ENCODE data around the gene TRIAP1.

The TRIAP1 gene

DNA sequence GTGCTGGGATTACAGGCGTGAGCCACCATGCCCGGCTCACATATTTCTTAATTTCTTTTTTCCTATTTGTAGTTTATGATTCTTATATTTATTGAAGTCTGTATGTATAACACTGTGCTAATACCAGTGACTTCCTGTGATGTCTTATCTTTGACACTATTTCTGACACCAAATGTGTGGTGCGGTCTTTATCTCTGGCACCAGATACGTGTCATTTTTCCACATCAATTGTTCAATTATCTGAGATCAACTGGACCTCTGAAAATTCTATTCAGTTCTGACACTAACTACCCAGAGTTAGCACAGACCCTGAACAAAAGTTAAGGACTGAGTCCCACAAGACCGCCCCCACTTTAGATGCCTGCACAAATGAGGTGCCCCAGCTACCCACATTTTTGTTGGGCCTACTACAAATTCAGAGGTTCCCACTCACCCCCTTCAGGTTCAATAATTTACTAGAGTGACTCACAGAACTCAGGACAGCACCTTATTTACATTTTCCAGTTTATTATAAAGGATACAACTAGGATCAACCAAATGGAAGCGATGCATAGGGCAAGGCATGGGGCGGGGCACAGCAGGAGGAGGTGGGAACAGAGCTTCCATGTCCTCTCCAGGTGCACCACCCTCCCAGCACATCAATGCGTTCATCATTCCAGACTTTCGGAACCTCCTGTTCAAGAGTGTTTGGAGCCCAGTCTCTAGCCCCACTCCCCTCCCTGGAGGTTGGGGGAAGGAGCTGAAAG is 35.0 kb upstream of the TRIAP1 start:
- no peaks in the 10 kb centered on the region for H3K9me3 ChIP-seq (ENCODE audit: control insufficient read depth, insufficient read depth, low read length)
- H3K27me3 ChIP-seq (ENCODE audit: control insufficient read depth, insufficient read depth, low read length), result no peaks in the 10 kb centered on the region
- H3K27ac ChIP-seq (ENCODE audit: low read depth, low read length), result no peak overlapping the region
- H3K36me3 ChIP-seq (ENCODE audit: control insufficient read depth, insufficient read depth, low read length), result no peaks in the 10 kb centered on the region
- H3K4me1 ChIP-seq (ENCODE audit: control insufficient read depth, insufficient read depth, low read length), result no peaks in the 10 kb centered on the region
- H3K9ac ChIP-seq (ENCODE audit: low read depth, low read length), result no peak overlapping the region
- H3K4me3 ChIP-seq (ENCODE audit: low read depth, low read length), result no peak overlapping the region

DNA sequence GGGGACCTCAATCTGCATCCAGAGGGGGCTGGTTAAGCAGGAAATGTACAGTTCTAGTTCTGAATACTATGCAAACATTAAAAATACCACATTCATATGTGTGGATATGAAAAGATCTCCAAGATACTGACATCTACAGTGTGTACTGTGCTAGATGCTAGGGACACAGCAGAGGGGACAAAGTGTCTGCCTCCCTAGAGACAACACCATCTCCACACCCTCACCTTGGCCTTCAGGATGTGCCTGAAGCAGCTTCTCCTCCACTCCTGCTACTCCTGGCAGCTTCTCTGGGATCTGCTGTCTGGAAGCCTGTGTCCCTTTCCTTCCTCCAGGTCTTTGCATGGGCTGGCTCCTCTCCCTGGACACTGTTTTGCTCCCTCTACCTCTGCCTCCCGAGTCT is 34.0 kb upstream of the TRIAP1 start:
- Histone ChIP-seq H3K27ac (ENCODE audit: low read depth, low read length) (no peak overlapping the region), H3K9me3 (ENCODE audit: control insufficient read depth, insufficient read depth, low read length) (no peaks in the 10 kb centered on the region), H3K4me1 (ENCODE audit: control insufficient read depth, insufficient read depth, low read length) (no peaks in the 10 kb centered on the region), H3K9ac (ENCODE audit: low read depth, low read length) (no peak overlapping the region), H3K4me3 (ENCODE audit: low read depth, low read length) (no peak overlapping the region), H3K36me3 (ENCODE audit: control insufficient read depth, insufficient read depth, low read length) (no peaks in the 10 kb centered on the region), H3K27me3 (ENCODE audit: control insufficient read depth, insufficient read depth, low read length) (no peaks in the 10 kb centered on the region)

DNA sequence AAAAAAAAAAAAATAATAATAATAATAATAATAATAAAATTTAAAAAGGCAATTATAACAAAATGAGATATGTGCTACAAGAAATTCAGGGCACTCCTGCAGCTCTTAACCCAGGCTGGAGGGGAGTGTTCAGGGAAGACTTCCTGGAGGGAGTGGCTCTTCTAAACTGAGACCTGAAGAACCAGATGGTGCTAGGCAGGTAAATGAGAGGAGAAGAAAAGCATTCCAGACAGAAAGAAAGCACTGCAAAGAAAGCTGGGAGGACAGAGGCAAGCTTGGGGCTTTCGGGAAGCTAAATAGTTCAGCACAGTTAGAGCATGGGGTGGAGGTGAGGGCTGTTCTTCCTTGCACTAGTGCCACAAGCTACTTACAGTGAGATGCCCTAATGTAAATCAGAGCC is 33.3 kb upstream of the TRIAP1 start:
- no peaks in the 10 kb centered on the region for H3K4me1 ChIP-seq (ENCODE audit: control insufficient read depth, insufficient read depth, low read length)
- H3K4me3 ChIP-seq (ENCODE audit: low read depth, low read length), result no peak overlapping the region
- no peaks in the 10 kb centered on the region for H3K36me3 ChIP-seq (ENCODE audit: control insufficient read depth, insufficient read depth, low read length)
- H3K27me3 ChIP-seq (ENCODE audit: control insufficient read depth, insufficient read depth, low read length), result no peaks in the 10 kb centered on the region
- H3K9me3 ChIP-seq (ENCODE audit: control insufficient read depth, insufficient read depth, low read length), result no peaks in the 10 kb centered on the region
- no peak overlapping the region for H3K9ac ChIP-seq (ENCODE audit: low read depth, low read length)
- peak overlapping the region; percentile 12 for H3K27ac ChIP-seq (ENCODE audit: low read depth, low read length)

DNA sequence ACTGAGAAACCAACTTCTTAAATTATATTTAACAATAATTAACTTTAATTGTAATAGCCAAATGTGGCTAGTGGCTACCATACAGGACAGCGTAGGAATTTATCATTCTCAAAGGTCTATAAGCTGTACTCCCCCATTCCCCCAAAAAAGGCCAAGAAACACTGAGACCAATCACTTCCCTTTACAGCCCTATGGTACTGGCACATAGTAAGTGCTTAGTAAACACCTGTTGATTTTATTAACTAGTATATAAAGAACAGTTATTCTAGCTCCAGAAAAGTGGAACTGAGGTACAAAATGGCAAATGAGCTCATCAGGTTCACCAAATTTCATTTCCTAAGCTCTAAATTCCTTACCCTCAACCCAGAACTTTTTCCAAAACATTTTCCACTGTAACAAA is 29.5 kb upstream of the TRIAP1 start:
- H3K4me3 ChIP-seq (ENCODE audit: low read depth, low read length), result no peak overlapping the region
- H3K36me3 ChIP-seq (ENCODE audit: control insufficient read depth, insufficient read depth, low read length), result no peaks in the 10 kb centered on the region
- H3K27ac ChIP-seq (ENCODE audit: low read depth, low read length), result no peak overlapping the region
- H3K27me3 ChIP-seq (ENCODE audit: control insufficient read depth, insufficient read depth, low read length), result no peaks in the 10 kb centered on the region
- no peaks in the 10 kb centered on the region for H3K9me3 ChIP-seq (ENCODE audit: control insufficient read depth, insufficient read depth, low read length)
- no peaks in the 10 kb centered on the region for H3K4me1 ChIP-seq (ENCODE audit: control insufficient read depth, insufficient read depth, low read length)
- H3K9ac ChIP-seq (ENCODE audit: low read depth, low read length), result no peak overlapping the region

DNA sequence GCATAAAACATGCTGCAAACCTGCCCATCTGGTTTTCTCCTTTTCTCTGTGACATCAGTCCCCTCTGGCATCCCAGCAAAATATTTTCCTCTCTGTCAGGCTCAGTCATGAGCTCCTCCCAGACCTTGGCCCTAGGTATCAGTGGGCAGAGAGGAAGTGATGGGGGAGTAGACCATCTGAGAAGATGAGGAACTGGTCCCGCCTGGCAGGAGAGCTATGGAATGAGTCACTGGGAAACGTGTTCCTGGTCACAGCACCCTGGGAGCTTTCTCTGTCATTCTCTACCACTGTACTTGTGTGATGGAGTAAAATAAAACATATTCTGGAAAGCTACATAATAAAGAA is 28.4 kb upstream of the TRIAP1 start:
- H3K9me3 ChIP-seq (ENCODE audit: control insufficient read depth, insufficient read depth, low read length), result no peaks in the 10 kb centered on the region
- no peaks in the 10 kb centered on the region for H3K27me3 ChIP-seq (ENCODE audit: control insufficient read depth, insufficient read depth, low read length)
- H3K27ac ChIP-seq (ENCODE audit: low read depth, low read length), result no peak overlapping the region
- no peaks in the 10 kb centered on the region for H3K36me3 ChIP-seq (ENCODE audit: control insufficient read depth, insufficient read depth, low read length)
- H3K4me1 ChIP-seq (ENCODE audit: control insufficient read depth, insufficient read depth, low read length), result 0 out of 2 replicates have a peak, but pooled peaks cover 4% of the 10 kb centered on the region
- no peak overlapping the region for H3K4me3 ChIP-seq (ENCODE audit: low read depth, low read length)
- H3K9ac ChIP-seq (ENCODE audit: low read depth, low read length), result no peak overlapping the region

DNA sequence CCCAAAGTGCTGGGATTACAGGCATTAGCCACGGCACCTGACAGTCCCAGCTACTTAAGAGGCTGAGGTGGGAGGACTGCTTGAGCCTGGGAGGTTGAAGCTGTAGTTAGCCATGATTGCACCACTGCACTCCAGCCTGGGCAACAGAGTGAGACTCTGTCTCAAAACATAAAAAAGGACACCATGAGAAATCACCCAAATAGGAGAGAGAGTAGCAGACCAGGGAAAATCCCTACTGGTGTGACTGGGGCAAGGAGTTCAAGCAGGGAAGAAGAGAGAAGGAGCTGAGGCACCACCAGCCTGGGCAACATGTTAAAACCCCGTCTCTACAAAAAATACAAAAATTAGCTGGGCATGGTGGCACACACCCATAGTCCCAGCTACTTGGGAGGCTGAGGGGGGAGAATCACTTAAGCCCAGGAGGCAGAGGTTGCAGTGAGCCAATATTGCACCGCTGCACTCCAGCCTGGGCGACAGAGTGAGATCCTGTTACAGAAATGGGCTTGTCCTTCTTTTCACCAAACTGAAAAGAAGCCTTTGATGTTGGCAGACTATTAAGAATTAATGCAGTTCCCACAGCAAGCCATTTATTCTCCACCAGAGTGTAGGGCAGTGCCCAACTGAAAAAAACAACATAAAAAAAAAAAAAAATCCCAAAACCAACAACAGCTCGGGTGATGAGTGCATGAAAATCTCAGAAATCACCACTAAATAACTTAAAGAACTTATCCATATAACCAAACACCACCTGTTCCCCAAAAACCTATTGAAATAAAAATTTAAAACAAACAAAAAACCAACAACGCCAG is 27.8 kb upstream of the TRIAP1 start:
- Histone ChIP-seq H3K9ac (ENCODE audit: low read depth, low read length) (no peak overlapping the region), H3K4me1 (ENCODE audit: control insufficient read depth, insufficient read depth, low read length) (0 out of 2 replicates have a peak, but pooled peaks cover 4% of the 10 kb centered on the region), H3K27me3 (ENCODE audit: control insufficient read depth, insufficient read depth, low read length) (no peaks in the 10 kb centered on the region), H3K9me3 (ENCODE audit: control insufficient read depth, insufficient read depth, low read length) (no peaks in the 10 kb centered on the region), H3K27ac (ENCODE audit: low read depth, low read length) (no peak overlapping the region), H3K36me3 (ENCODE audit: control insufficient read depth, insufficient read depth, low read length) (no peaks in the 10 kb centered on the region), H3K4me3 (ENCODE audit: low read depth, low read length) (no peak overlapping the region)

DNA sequence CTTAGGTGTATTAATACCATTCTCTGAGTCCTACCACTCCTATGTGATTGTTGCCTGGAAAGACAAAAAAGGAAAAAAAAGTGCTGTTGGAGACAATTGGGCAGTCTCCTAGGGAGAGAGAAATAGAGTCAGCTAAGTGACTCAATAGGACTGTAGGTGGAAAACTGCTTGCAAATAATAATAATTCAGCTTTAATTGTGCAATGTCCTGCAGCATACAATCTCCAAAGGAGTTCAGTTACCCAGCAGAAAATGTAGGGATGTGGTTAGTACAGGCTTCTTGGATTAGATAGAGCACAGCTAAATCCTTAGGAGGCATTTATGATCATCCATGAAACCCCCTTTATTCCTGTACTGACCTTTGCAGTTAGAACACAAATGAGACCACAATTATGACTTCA is 26.3 kb upstream of the TRIAP1 start:
- H3K27ac ChIP-seq (ENCODE audit: low read depth, low read length), result no peak overlapping the region
- H3K27me3 ChIP-seq (ENCODE audit: control insufficient read depth, insufficient read depth, low read length), result no peaks in the 10 kb centered on the region
- 0 out of 2 replicates have a peak, but pooled peaks cover 4% of the 10 kb centered on the region for H3K4me1 ChIP-seq (ENCODE audit: control insufficient read depth, insufficient read depth, low read length)
- H3K4me3 ChIP-seq (ENCODE audit: low read depth, low read length), result no peak overlapping the region
- no peaks in the 10 kb centered on the region for H3K9me3 ChIP-seq (ENCODE audit: control insufficient read depth, insufficient read depth, low read length)
- no peak overlapping the region for H3K9ac ChIP-seq (ENCODE audit: low read depth, low read length)
- H3K36me3 ChIP-seq (ENCODE audit: control insufficient read depth, insufficient read depth, low read length), result peaks cover 2% of the 10 kb centered on the region; the same call in 1 of the 2 replicates

DNA sequence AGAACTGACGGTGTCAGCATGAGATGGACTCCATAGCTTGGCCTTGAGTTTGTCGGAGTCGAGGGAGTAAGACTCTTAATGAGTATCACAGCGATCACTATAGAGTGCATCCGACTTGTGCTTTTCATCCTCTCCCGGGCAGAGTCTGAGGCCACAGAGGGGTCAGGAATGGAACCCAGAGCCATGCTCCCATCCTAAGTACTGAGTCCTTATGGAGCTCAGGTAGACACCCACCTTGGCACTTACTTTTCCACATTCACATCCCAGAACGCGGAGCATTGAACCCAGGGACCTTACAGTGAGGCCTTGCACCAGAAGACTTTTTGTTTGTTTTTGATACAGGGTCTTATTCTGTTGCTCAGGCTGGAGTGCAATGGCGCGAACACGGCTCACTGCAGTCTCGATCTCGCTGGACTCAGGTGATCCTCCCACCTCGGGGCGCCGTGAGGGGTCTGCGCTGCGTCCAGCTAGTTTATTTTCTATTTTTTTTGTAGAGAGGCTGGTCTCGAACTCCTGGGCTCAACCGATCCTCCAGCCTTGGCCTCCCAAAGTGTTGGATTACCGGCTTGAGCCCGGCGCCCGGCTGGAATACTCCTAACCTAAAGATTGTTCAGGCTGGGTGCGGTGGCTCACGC is 24.1 kb upstream of the TRIAP1 start:
- Histone ChIP-seq H3K27me3 (ENCODE audit: control insufficient read depth, insufficient read depth, low read length) (no peaks in the 10 kb centered on the region), H3K27ac (ENCODE audit: low read depth, low read length) (peak overlapping the region; percentile 96), H3K4me3 (ENCODE audit: low read depth, low read length) (peak overlapping the region; percentile 72), H3K36me3 (ENCODE audit: control insufficient read depth, insufficient read depth, low read length) (peaks cover 21% of the 10 kb centered on the region), H3K4me1 (ENCODE audit: control insufficient read depth, insufficient read depth, low read length) (peaks cover 7% of the 10 kb centered on the region; the same call in 1 of the 2 replicates), H3K9me3 (ENCODE audit: control insufficient read depth, insufficient read depth, low read length) (no peaks in the 10 kb centered on the region), H3K9ac (ENCODE audit: low read depth, low read length) (peak overlapping the region; percentile 16; the same call in 1 of the 2 replicates)

DNA sequence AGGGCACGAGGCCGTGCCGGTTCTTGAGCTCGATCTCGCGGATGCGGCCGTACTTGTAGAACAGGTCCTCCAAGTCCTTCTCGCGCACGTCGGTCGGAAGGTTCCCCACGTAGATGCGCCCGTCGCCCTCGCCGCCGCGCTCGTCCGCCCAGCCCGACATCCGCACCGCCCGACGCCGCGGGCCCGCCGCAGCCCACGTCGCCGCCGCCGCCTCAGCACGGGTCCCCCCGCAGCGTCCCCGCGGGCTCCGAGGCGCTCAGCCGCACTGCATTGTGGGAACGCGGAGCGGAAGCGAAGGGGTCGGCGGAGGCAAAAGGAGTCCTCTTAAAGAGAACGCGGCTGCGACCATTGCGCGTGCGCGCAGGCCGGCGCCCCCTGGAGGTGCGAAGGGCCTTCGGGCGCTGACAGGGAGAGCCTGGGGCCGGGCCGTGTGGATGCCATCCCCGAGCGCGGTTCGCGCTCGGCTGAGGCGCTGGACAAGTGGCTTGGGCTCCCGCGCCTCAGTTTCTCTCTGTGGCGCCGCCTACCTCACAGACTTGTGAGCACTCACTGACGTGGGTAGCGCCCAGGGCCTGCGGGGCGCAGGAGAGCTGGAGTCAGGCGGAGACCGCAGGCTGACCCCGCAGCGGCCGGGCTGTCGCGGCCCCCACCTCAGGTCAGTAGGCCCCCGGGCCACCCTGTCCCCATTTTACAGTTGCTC is 23.4 kb upstream of the TRIAP1 start, which contains the start of gene SRSF9:
SRSF9 (minus strand) TSS at position 299 of the 700 bp plus-strand sequence; CDS start at position 160, 139 bp downstream.
- Histone ChIP-seq H3K27ac (ENCODE audit: low read depth, low read length) (peak within 1 kb of the TSS; percentile 96), H3K9me3 (ENCODE audit: control insufficient read depth, insufficient read depth, low read length) (no peaks in the 10 kb centered on the region), H3K4me1 (ENCODE audit: control insufficient read depth, insufficient read depth, low read length) (peaks cover 7% of the 10 kb centered on the region; the same call in 1 of the 2 replicates), H3K36me3 (ENCODE audit: control insufficient read depth, insufficient read depth, low read length) (peaks cover 28% of the 10 kb centered on the region), H3K9ac (ENCODE audit: low read depth, low read length) (peak within 1 kb of the TSS; percentile 91), H3K4me3 (ENCODE audit: low read depth, low read length) (peak within 1 kb of the TSS; percentile 72), H3K27me3 (ENCODE audit: control insufficient read depth, insufficient read depth, low read length) (no peaks in the 10 kb centered on the region)

DNA sequence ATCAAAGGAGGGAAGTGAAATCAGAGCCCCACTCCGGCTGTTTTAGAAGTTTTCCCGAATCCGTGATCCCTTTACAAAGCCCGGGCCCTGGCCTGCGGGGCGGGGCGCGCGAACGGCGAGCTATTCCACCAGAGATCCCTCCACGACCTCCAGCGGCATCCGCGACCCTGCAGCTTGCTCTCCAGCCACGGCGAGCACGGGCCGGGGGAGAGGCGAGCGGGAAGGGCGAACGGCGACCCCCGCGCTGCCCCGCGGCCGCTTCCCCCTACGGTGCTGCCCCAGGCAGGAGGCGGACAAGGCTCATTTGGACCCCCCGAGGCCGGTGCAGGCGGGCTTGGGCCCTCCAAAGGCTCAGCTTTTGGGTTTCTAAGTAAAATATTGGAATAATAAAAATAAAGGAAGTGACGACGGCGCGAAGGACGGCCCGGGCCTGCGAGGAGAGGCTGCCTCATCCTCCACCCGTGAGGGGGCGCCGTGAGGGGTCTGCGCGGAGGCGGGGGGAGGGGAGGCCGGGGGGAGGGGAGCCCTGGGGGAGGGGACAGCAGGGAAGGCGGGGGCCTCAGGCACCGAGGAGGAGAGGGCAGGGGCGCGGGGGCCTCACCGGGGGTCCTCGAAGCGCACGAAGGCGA is 22.8 kb upstream of the TRIAP1 start:
- Histone ChIP-seq H3K27ac (ENCODE audit: low read depth, low read length) (peak overlapping the region; percentile 96), H3K27me3 (ENCODE audit: control insufficient read depth, insufficient read depth, low read length) (no peaks in the 10 kb centered on the region), H3K4me1 (ENCODE audit: control insufficient read depth, insufficient read depth, low read length) (peaks cover 7% of the 10 kb centered on the region; the same call in 1 of the 2 replicates), H3K9ac (ENCODE audit: low read depth, low read length) (peak overlapping the region; percentile 91), H3K9me3 (ENCODE audit: control insufficient read depth, insufficient read depth, low read length) (no peaks in the 10 kb centered on the region), H3K4me3 (ENCODE audit: low read depth, low read length) (peak overlapping the region; percentile 72), H3K36me3 (ENCODE audit: control insufficient read depth, insufficient read depth, low read length) (peaks cover 35% of the 10 kb centered on the region)
